IMR-90 (cell line): Measurements from ENCODE around the gene PBOV1. TPM values are rescaled to one million over a fixed set of nuclear protein-coding genes. Genes with fewer than 3 reads are reported as not detected.

Experiments used
- ATAC-seq: fragments of 200-7000 bp; cut with Tn5 transposase; 2 replicates; pipeline ENCODE4 v1.9.1; 2020; ENCODE audit warnings: low read depth, mild to moderate bottlenecking, moderate library complexity
- BruUV-seq: library from RNA; stranded (reverse); fragments of 400-500 nt; replicated peaks from 2 replicates; lab custom pipeline; 2021; lab: Mats Ljungman, UMichigan
- CTCF ChIA-PET: fragments of 300-600 bp; formaldehyde crosslinking; extraction: SDS; loops from one replicate; lab custom pipeline; 2021; ENCODE audit warnings: antibody characterized with exemption; lab: Yijun Ruan, JAX
- POLR2A ChIA-PET: fragments of 300-600 bp; sonication (Branson Sonifier 250); formaldehyde crosslinking; loops from one replicate; lab custom pipeline; 2022; ENCODE audit warnings: antibody characterized with exemption; ENCODE audit not compliant: unreplicated experiment; lab: Charles Lee
- DNase-seq: peaks from one replicate; pipeline ENCODE4 v3.0.0; 2013
- H2AFZ ChIP-seq: replicated peaks from 2 replicates; pipeline ENCODE3; 2013; ENCODE audit warnings: low read length, mild to moderate bottlenecking; ENCODE audit not compliant: poor library complexity
- H2AK5ac ChIP-seq: 2 replicates; pipeline ENCODE4 v1.6.1; 2013; ENCODE audit warnings: low read depth, low read length, inconsistent platforms
- H2AK9ac ChIP-seq: replicated peaks from 2 replicates; pipeline ENCODE3; 2013; ENCODE audit warnings: mild to moderate bottlenecking, low read depth, low read length, moderate library complexity; ENCODE audit not compliant: poor library complexity
- H2BK120ac ChIP-seq: 2 replicates; pipeline ENCODE4 v1.6.1; 2013; ENCODE audit warnings: low read depth, low read length, inconsistent platforms
- H2BK15ac ChIP-seq: 3 replicates; pipeline ENCODE4 v1.6.1; 2013; ENCODE audit warnings: low read depth, low read length, inconsistent platforms
- H2BK20ac ChIP-seq: 2 replicates; pipeline ENCODE4 v1.6.1; 2013; ENCODE audit warnings: low read depth, mild to moderate bottlenecking, inconsistent platforms, low read length, moderate library complexity
- H2BK5ac ChIP-seq: 2 replicates; pipeline ENCODE4 v1.6.1; 2013; ENCODE audit warnings: mild to moderate bottlenecking, low read depth, low read length, inconsistent platforms; ENCODE audit not compliant: poor library complexity, severe bottlenecking
- H3K14ac ChIP-seq: replicated peaks from 2 replicates; pipeline ENCODE4 v1.6.1; 2013; ENCODE audit warnings: low read depth, low read length, inconsistent platforms
- H3K18ac ChIP-seq: 2 replicates; pipeline ENCODE4 v1.6.1; 2013; ENCODE audit warnings: low read depth, low read length, control low read depth
- H3K23ac ChIP-seq: 2 replicates; pipeline ENCODE4 v1.6.1; 2013; ENCODE audit warnings: low read depth, low read length, inconsistent platforms
- H3K27ac ChIP-seq: 2 replicates; pipeline ENCODE4 v1.5.1; 2013; ENCODE audit warnings: mild to moderate bottlenecking, control low read depth, low read length; ENCODE audit not compliant: insufficient read depth
- H3K27me3 ChIP-seq: 2 replicates; pipeline ENCODE4 v1.6.1; 2013; ENCODE audit warnings: low read length; ENCODE audit not compliant: control insufficient read depth, insufficient read depth
- H3K36me3 ChIP-seq: 2 replicates; pipeline ENCODE4 v1.6.1; 2013; ENCODE audit warnings: low read length, mixed read lengths; ENCODE audit not compliant: control insufficient read depth, insufficient read depth
- H3K4ac ChIP-seq: 2 replicates; pipeline ENCODE4 v1.6.1; 2013; ENCODE audit warnings: low read depth, low read length, inconsistent platforms
- H3K4me1 ChIP-seq: 2 replicates; pipeline ENCODE4 v1.6.1; 2013; ENCODE audit warnings: low read length, mixed read lengths; ENCODE audit not compliant: control insufficient read depth, insufficient read depth
- H3K4me2 ChIP-seq: 2 replicates; pipeline ENCODE4 v1.6.1; 2013; ENCODE audit warnings: low read depth, mild to moderate bottlenecking, control low read depth, low read length, moderate library complexity
- H3K4me3 ChIP-seq: 2 replicates; pipeline ENCODE4 v1.5.1; 2013; ENCODE audit warnings: low read depth, mild to moderate bottlenecking, control low read depth, low read length, moderate library complexity; ENCODE audit not compliant: insufficient read depth
- H3K56ac ChIP-seq: 2 replicates; pipeline ENCODE4 v1.6.1; 2013; ENCODE audit warnings: low read length, inconsistent platforms; ENCODE audit not compliant: insufficient read depth; ENCODE audit errors: extremely low read depth
- H3K79me1 ChIP-seq, 2 experiments: 2 replicates each; pipeline ENCODE4 v1.6.1; 2013; ENCODE audit warnings: low read length in 2 of 2, inconsistent platforms in 1 of 2, low read depth in 1 of 2
- H3K9ac ChIP-seq: 2 replicates; pipeline ENCODE4 v1.6.1; 2013; ENCODE audit warnings: low read depth, low read length, control low read depth
- H3K9me1 ChIP-seq: 2 replicates; pipeline ENCODE4 v1.6.1; 2013; ENCODE audit warnings: low read length, inconsistent platforms; ENCODE audit not compliant: insufficient read depth
- H3K9me3 ChIP-seq: 2 replicates; pipeline ENCODE4 v1.6.1; 2013; ENCODE audit warnings: low read length; ENCODE audit not compliant: control insufficient read depth, insufficient read depth
- H4K20me1 ChIP-seq: 2 replicates; pipeline ENCODE4 v1.6.1; 2013; ENCODE audit warnings: low read length, inconsistent platforms; ENCODE audit not compliant: insufficient read depth
- H4K5ac ChIP-seq: 2 replicates; pipeline ENCODE4 v1.6.1; 2013; ENCODE audit warnings: mild to moderate bottlenecking, low read depth, low read length, control low read depth
- H4K8ac ChIP-seq, 2 experiments: 2 replicates each; pipeline ENCODE4 v1.6.1; 2013; ENCODE audit warnings: low read depth in 2 of 2, low read length in 2 of 2, control low read depth in 1 of 2, inconsistent platforms in 1 of 2
- H4K91ac ChIP-seq: 2 replicates; pipeline ENCODE4 v1.6.1; 2013; ENCODE audit warnings: low read depth, low read length, inconsistent platforms; ENCODE audit not compliant: insufficient read depth
- BHLHE40 ChIP-seq: fragments of 150-350 bp; IDR thresholded peaks from 2 replicates; pipeline ENCODE4 v1.6.1; 2016; ENCODE audit warnings: mild to moderate bottlenecking, low read depth, low read length
- CEBPB ChIP-seq: IDR thresholded peaks from 2 replicates; pipeline ENCODE4 v1.6.1; 2012; ENCODE audit warnings: low read depth, low read length, improper control_type of control experiment
- CHD1 ChIP-seq: IDR thresholded peaks from 2 replicates; pipeline ENCODE4 v1.6.1; 2012; ENCODE audit warnings: low read depth, low read length, improper control_type of control experiment
- FOS ChIP-seq: fragments of 150-350 bp; IDR thresholded peaks from 2 replicates; pipeline ENCODE4 v1.6.1; 2016; ENCODE audit warnings: low read depth, low read length
- MAFK ChIP-seq: IDR thresholded peaks from 2 replicates; pipeline ENCODE4 v1.6.1; 2012; ENCODE audit warnings: low read depth, low read length, improper control_type of control experiment
- MAZ ChIP-seq: IDR thresholded peaks from 2 replicates; pipeline ENCODE4 v1.6.1; 2012; ENCODE audit warnings: low read depth, mild to moderate bottlenecking, low read length, improper control_type of control experiment, moderate library complexity, borderline replicate concordance
- MXI1 ChIP-seq: IDR thresholded peaks from 2 replicates; pipeline ENCODE4 v1.6.1; 2012; ENCODE audit warnings: low read depth, mild to moderate bottlenecking, low read length, moderate library complexity, borderline replicate concordance
- NFE2L2 ChIP-seq: fragments of 150-350 bp; IDR thresholded peaks from 2 replicates; pipeline ENCODE4 v1.6.1; 2016; ENCODE audit warnings: low read depth, mild to moderate bottlenecking, low read length
- POLR2A ChIP-seq: IDR thresholded peaks from 2 replicates; pipeline ENCODE4 v1.6.1; 2012; ENCODE audit warnings: mild to moderate bottlenecking, low read depth, low read length
- RAD21 ChIP-seq: IDR thresholded peaks from 2 replicates; pipeline ENCODE4 v1.6.1; 2012; ENCODE audit warnings: low read length, improper control_type of control experiment
- RCOR1 ChIP-seq: IDR thresholded peaks from 2 replicates; pipeline ENCODE4 v1.6.1; 2012; ENCODE audit warnings: mild to moderate bottlenecking, low read length, improper control_type of control experiment; ENCODE audit not compliant: insufficient replicate concordance
- RFX5 ChIP-seq: IDR thresholded peaks from 2 replicates; pipeline ENCODE4 v1.8.0; 2012; ENCODE audit warnings: low read depth, mild to moderate bottlenecking, low read length, moderate library complexity
- SMC3 ChIP-seq: fragments of 150-350 bp; IDR thresholded peaks from 2 replicates; pipeline ENCODE4 v1.6.1; 2016; ENCODE audit warnings: low read depth, mild to moderate bottlenecking, antibody characterized with exemption, low read length, moderate library complexity
- WGBS, 2 experiments: methylation state at CpG; one replicate each; pipeline versions ENCODE4 v1.1.5 to v1.1.7; 2013; ENCODE audit warnings: missing lambda C conversion rate in 2 of 2; ENCODE audit not compliant: insufficient read length in 1 of 2; ENCODE audit errors: extremely low coverage in 2 of 2; 5-methylcytosine and 5-hydroxymethylcytosine counted together
- dilution Hi-C: fragments of 300-500 bp; cut with HindIII; formaldehyde crosslinking; loops from one replicate; pipeline ENCODE4 v1.14.3; 2018; ENCODE audit warnings: low sequenced_read_pairs; ENCODE audit not compliant: unreplicated experiment
- in situ Hi-C: fragments of 300-500 bp; cut with MboI; formaldehyde crosslinking; loops from 3 replicates; pipeline ENCODE4 v1.14.3; 2019; ENCODE audit warnings: low sequenced_read_pairs, inconsistent platforms, mixed read lengths
- intact Hi-C: fragments of 100-400 bp; cut with micrococcal nuclease; formaldehyde crosslinking; loops from 2 replicates; pipeline ENCODE4 v1.10.0; 2022
- polyA plus RNA-seq, 3 experiments: library from polyadenylated mRNA; depleted of rRNA; stranded (reverse); fragments of >200 nt; gene quantifications; 2 replicates each; pipeline ENCODE4 v1.2.3, GENCODE V29; 2012; ENCODE audit warnings: low replicate concordance in 1 of 3
- total RNA-seq: library from RNA; depleted of rRNA; stranded (reverse); fragments of >200 nt; gene quantifications from 2 replicates; pipeline ENCODE4 v1.2.3, GENCODE V29; 2012
- TF ChIP-seq, protein P1 (sequence below): fragments of 150-350 bp; IDR thresholded peaks from 2 replicates; pipeline ENCODE4 v1.6.1; 2016; ENCODE audit warnings: low read depth, mild to moderate bottlenecking, low read length, moderate library complexity, borderline replicate concordance
- TF ChIP-seq, protein P2 (sequence below): fragments of 150-350 bp; IDR thresholded peaks from 2 replicates; pipeline ENCODE4 v1.6.1; 2017; ENCODE audit warnings: mild to moderate bottlenecking, antibody characterized with exemption, low read length, low read depth
- TF ChIP-seq, protein P3 (sequence below): conservative IDR thresholded peaks from 2 replicates; pipeline ENCODE4 v1.5.1; 2012; ENCODE audit warnings: mild to moderate bottlenecking, low read depth, low read length, improper control_type of control experiment

The PBOV1 gene
- total and polyA plus RNA-seq, 2 of the 4 experiments (the other 2 are of a cell fraction) = not detected

DNA sequence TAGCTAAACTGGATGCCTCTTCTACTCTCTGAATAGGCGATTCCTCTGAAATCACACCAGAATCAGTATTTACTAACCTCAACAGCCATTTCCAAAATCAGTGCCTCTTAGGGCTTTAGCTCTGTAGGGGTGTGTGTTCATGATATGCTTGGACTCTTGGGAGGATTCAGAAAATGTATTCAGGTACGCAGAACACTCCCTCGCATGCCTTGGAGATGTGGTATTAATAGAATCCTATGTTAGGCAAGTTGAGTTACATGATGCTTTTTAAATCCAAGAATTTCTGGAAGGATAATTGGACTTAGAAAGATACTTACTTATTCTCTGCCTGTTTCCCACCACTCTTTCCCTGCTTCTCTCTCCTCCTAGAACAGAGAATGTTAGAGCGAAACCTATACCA is 31.8 kb upstream of the PBOV1 start:
- Histone ChIP-seq H2AK9ac (no peak overlapping the region), H3K9me3 (no peaks in the 10 kb centered on the region), H2AK5ac (no peak overlapping the region), H3K4me2 (no peak overlapping the region), H3K27me3 (peaks cover 8% of the 10 kb centered on the region), H3K14ac (no peak overlapping the region), H3K9ac (no peak overlapping the region), H3K23ac (no peak overlapping the region), H3K56ac (no peak overlapping the region), H3K79me1 (no peaks in the 10 kb centered on the region), H4K91ac (no peak overlapping the region), H4K20me1 (no peaks in the 10 kb centered on the region), H3K4me3 (no peak overlapping the region), H2AFZ (no peak overlapping the region), H3K27ac (no peak overlapping the region), H3K36me3 (no peaks in the 10 kb centered on the region), H3K4ac (no peak overlapping the region), H3K9me1 (no peaks in the 10 kb centered on the region), H3K18ac (no peak overlapping the region), H4K8ac (no peak overlapping the region), H4K5ac (no peak overlapping the region), H2BK15ac (no peak overlapping the region), H3K4me1 (no peaks in the 10 kb centered on the region), H2BK5ac (no peak overlapping the region), H2BK120ac (no peak overlapping the region), H2BK20ac (no peak overlapping the region)
- WGBS, 2 experiments = 100% methylated on average over 1 of the region's 4 CpGs; no CpG with 5 or more reads in 1 of the 2 experiments
- in situ Hi-C loops = no loop called here
- ATAC-seq (no peak), DNase-seq (no peak)
- dilution Hi-C loops = no loop called here
- ChIA-PET POLR2A (no interaction called here), CTCF (no interaction called here)
- no TSS peak for BruUV-seq
- TF ChIP-seq, protein P1, sequence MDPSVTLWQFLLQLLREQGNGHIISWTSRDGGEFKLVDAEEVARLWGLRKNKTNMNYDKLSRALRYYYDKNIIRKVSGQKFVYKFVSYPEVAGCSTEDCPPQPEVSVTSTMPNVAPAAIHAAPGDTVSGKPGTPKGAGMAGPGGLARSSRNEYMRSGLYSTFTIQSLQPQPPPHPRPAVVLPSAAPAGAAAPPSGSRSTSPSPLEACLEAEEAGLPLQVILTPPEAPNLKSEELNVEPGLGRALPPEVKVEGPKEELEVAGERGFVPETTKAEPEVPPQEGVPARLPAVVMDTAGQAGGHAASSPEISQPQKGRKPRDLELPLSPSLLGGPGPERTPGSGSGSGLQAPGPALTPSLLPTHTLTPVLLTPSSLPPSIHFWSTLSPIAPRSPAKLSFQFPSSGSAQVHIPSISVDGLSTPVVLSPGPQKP = no peak
- TF ChIP-seq POLR2A = no peak
- no peak for TF ChIP-seq RAD21
- TF ChIP-seq RFX5 = no peak
- TF ChIP-seq MXI1 = no peak
- TF ChIP-seq FOS = no peak
- no peak for TF ChIP-seq CEBPB
- TF ChIP-seq, protein P2, sequence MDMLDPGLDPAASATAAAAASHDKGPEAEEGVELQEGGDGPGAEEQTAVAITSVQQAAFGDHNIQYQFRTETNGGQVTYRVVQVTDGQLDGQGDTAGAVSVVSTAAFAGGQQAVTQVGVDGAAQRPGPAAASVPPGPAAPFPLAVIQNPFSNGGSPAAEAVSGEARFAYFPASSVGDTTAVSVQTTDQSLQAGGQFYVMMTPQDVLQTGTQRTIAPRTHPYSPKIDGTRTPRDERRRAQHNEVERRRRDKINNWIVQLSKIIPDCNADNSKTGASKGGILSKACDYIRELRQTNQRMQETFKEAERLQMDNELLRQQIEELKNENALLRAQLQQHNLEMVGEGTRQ = no peak
- no peak for TF ChIP-seq BHLHE40
- no peak for TF ChIP-seq SMC3
- no peak for TF ChIP-seq CHD1
- no peak for TF ChIP-seq MAFK
- TF ChIP-seq MAZ = no peak
- TF ChIP-seq NFE2L2 = no peak
- TF ChIP-seq, protein P3, sequence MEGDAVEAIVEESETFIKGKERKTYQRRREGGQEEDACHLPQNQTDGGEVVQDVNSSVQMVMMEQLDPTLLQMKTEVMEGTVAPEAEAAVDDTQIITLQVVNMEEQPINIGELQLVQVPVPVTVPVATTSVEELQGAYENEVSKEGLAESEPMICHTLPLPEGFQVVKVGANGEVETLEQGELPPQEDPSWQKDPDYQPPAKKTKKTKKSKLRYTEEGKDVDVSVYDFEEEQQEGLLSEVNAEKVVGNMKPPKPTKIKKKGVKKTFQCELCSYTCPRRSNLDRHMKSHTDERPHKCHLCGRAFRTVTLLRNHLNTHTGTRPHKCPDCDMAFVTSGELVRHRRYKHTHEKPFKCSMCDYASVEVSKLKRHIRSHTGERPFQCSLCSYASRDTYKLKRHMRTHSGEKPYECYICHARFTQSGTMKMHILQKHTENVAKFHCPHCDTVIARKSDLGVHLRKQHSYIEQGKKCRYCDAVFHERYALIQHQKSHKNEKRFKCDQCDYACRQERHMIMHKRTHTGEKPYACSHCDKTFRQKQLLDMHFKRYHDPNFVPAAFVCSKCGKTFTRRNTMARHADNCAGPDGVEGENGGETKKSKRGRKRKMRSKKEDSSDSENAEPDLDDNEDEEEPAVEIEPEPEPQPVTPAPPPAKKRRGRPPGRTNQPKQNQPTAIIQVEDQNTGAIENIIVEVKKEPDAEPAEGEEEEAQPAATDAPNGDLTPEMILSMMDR = no peak
- no peak for TF ChIP-seq RCOR1
- intact Hi-C loops = no loop called here
